CD14-positive monocyte (primary cell): ENCODE measurements around the gene HCRTR1. TPM values are rescaled to one million over a fixed set of nuclear protein-coding genes. Genes with fewer than 3 reads are reported as not detected.
A peak's percentile ranks its signal among the peaks of the same experiment; 100 is the strongest.

Experiments
- DNase-seq, 3 donors: peaks; one replicate each; pipeline ENCODE4 v3.0.0-alpha.2; 2011 to 2022
- H2AFZ ChIP-seq: 2 replicates; pipeline ENCODE4 v1.6.0; 2012; ENCODE audit warnings: mild to moderate bottlenecking, low read depth, low read length, inconsistent platforms; ENCODE audit not compliant: insufficient read depth, poor library complexity, severe bottlenecking
- H3K27ac ChIP-seq, 2 donors: 1 replicate in 1 of 2; 2 replicates in 1 of 2; pipeline ENCODE4 v1.5.1; 2012 to 2013; ENCODE audit warnings: low read length in 2 of 2, control low read depth in 1 of 2, inconsistent platforms in 1 of 2, low read depth in 1 of 2, mild to moderate bottlenecking in 1 of 2
- H3K27me3 ChIP-seq, 2 donors: one replicate each; pipeline versions ENCODE4 v1.6.0 to v1.6.1; 2011 to 2013; ENCODE audit warnings: low read length in 2 of 2; ENCODE audit not compliant: control insufficient read depth in 2 of 2, insufficient read depth in 2 of 2
- H3K36me3 ChIP-seq, 2 donors: replicated peaks in 1 of 2; 1 replicate in 1 of 2; 2 replicates in 1 of 2; pipeline versions ENCODE4 v1.5.1 to v1.6.1; 2012 to 2013; ENCODE audit warnings: low read length in 2 of 2, control low read depth in 1 of 2, inconsistent platforms in 1 of 2, mild to moderate bottlenecking in 1 of 2; ENCODE audit not compliant: insufficient read depth in 2 of 2, control insufficient read depth in 1 of 2
- H3K4me1 ChIP-seq, 2 donors: 1 replicate in 1 of 2; 2 replicates in 1 of 2; pipeline versions ENCODE4 v1.5.1 to v1.6.1; 2012 to 2013; ENCODE audit warnings: low read length in 2 of 2, control low read depth in 1 of 2, inconsistent platforms in 1 of 2, mild to moderate bottlenecking in 1 of 2, moderate library complexity in 1 of 2; ENCODE audit not compliant: insufficient read depth in 2 of 2, control insufficient read depth in 1 of 2
- H3K4me2 ChIP-seq: replicated peaks from 2 replicates; pipeline ENCODE3; 2012; ENCODE audit warnings: low read length, moderate library complexity, mild to moderate bottlenecking; ENCODE audit not compliant: poor library complexity, severe bottlenecking; ENCODE audit errors: extremely low read depth
- H3K4me3 ChIP-seq, 3 experiments: fragments of 200-600 bp in 1 of 3; sonication (generic) in 1 of 3; replicated peaks in 1 of 3; 1 replicate in 2 of 3; 2 replicates in 1 of 3; pipeline ENCODE4 v1.5.1; 2011 to 2013; ENCODE audit warnings: low read length in 3 of 3, mild to moderate bottlenecking in 3 of 3, control low read depth in 2 of 3, low read depth in 2 of 3, inconsistent platforms in 1 of 3, moderate library complexity in 1 of 3
- H3K79me2 ChIP-seq: 2 replicates; pipeline ENCODE4 v1.6.0; 2012; ENCODE audit warnings: mild to moderate bottlenecking, control low read depth, inconsistent platforms, low read length, moderate library complexity; ENCODE audit not compliant: insufficient read depth
- H3K9ac ChIP-seq: 2 replicates; pipeline ENCODE4 v1.6.0; 2017; ENCODE audit warnings: low read length, mild to moderate bottlenecking; ENCODE audit not compliant: insufficient read depth, poor library complexity, severe bottlenecking
- H3K9me3 ChIP-seq, 2 donors: replicated peaks in 1 of 2; 1 replicate in 1 of 2; 2 replicates in 1 of 2; pipeline versions ENCODE4 v1.5.1 to v1.6.1; 2012 to 2013; ENCODE audit warnings: low read length in 2 of 2, control low read depth in 1 of 2; ENCODE audit not compliant: control insufficient read depth in 1 of 2, insufficient read depth in 1 of 2
- H4K20me1 ChIP-seq: 2 replicates; pipeline ENCODE4 v1.6.0; 2012; ENCODE audit warnings: mild to moderate bottlenecking, low read length, control low read depth, moderate library complexity; ENCODE audit not compliant: insufficient read depth
- H3K27ac Mint-ChIP-seq, 7 donors: one replicate each; pipeline ENCODE4 v1.8.0; 2020; ENCODE audit warnings: mild to moderate bottlenecking in 7 of 7, mixed read lengths in 7 of 7, moderate library complexity in 6 of 7, inconsistent platforms in 2 of 7
- H3K27me3 Mint-ChIP-seq, 3 donors: one replicate each; pipeline ENCODE4 v1.8.0; 2021 to 2022; ENCODE audit warnings: low read depth in 3 of 3, mild to moderate bottlenecking in 3 of 3, mixed read lengths in 3 of 3, moderate library complexity in 3 of 3, inconsistent platforms in 1 of 3
- H3K36me3 Mint-ChIP-seq, 2 donors: one replicate each; pipeline ENCODE4 v1.8.0; 2020; ENCODE audit warnings: mixed read lengths in 2 of 2, inconsistent platforms in 1 of 2, mild to moderate bottlenecking in 1 of 2
- H3K4me1 Mint-ChIP-seq: one replicate; pipeline ENCODE4 v1.8.0; 2020; ENCODE audit warnings: mild to moderate bottlenecking, mixed read lengths
- H3K4me3 Mint-ChIP-seq, 2 donors: one replicate each; pipeline ENCODE4 v1.8.0; 2020; ENCODE audit warnings: mild to moderate bottlenecking in 2 of 2, mixed read lengths in 2 of 2, moderate library complexity in 1 of 2
- H3K9me3 Mint-ChIP-seq, 7 donors: one replicate each; pipeline ENCODE4 v1.8.0; 2020 to 2022; ENCODE audit warnings: mixed read lengths in 7 of 7, mild to moderate bottlenecking in 6 of 7, moderate library complexity in 6 of 7, inconsistent platforms in 2 of 7
- WGBS: methylation state at CpG from one replicate; pipeline ENCODE4 v1.1.5; 2013; ENCODE audit warnings: missing lambda C conversion rate; ENCODE audit not compliant: insufficient coverage; 5-methylcytosine and 5-hydroxymethylcytosine counted together
- intact Hi-C, 2 donors: fragments of 100-400 bp; cut with micrococcal nuclease; formaldehyde crosslinking; loops; one replicate each; pipeline versions ENCODE4 v1.15.0 to v1.15.1; 2023
- polyA plus RNA-seq, 3 donors: library from polyadenylated mRNA; depleted of rRNA in 1 of 3; unstranded in 2 of 3; stranded (reverse) in 1 of 3; fragments of 300-500 nt in 2 of 3; fragments of >200 nt in 1 of 3; fragmentation: Illumina TruSeq in 2 of 3; gene quantifications; 1 replicate in 2 of 3; 2 replicates in 1 of 3; pipeline ENCODE4 v1.2.3, GENCODE V29; 2012 to 2021
- TF ChIP-seq, protein P1 (sequence below): fragments of 200-600 bp; IDR thresholded peaks from one replicate; pipeline ENCODE4 v1.8.0; 2022; ENCODE audit warnings: antibody characterized with exemption, mild to moderate bottlenecking

The HCRTR1 gene
- polyA plus RNA-seq, 3 donors = not detected

DNA sequence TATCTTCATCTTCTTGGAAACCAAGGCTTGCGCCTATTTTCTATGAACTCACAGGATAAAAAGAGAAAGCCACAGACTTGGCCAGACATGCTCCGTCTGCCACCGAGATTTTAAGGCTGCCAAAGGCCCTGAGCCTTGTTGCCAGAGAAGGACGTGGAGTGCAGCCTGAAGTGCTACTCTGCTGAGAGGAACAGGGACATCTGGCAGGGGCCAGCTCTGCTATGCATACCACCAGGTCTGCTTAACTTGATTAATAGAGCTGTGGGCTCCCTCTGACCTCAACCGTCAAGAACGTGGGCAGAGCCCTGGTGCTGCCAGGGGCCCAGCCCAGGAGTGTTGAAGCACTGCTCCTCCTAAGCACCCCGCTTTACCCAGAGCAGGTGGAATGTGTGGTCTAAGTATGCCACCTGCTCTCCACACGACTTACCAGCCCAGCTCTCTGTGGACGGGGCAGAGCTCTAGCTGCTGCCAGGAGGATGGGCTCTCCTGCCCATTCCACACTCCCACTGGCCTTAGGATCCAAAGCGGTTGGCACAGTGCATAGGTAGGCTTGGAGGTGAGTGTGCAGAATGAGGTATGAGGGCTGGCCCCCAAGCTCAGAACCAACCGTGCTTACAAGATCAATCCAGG is 10.6 kb downstream of the HCRTR1 start:
- no peak overlapping the region for H3K4me3 ChIP-seq
- H3K36me3 ChIP-seq = peaks cover 56 to 68% of the 10 kb centered on the region in 2 donors
- no peaks in the 10 kb centered on the region for H3K79me2 ChIP-seq
- peaks cover 73 to 74% of the 10 kb centered on the region in 2 donors for H3K36me3 Mint-ChIP-seq
- no peaks in the 10 kb centered on the region for H4K20me1 ChIP-seq
- H3K27me3 Mint-ChIP-seq = peaks cover 0 to 2% (median 0%) of the 10 kb centered on the region in 3 donors
- H3K4me1 Mint-ChIP-seq = peaks cover 16% of the 10 kb centered on the region
- H3K9ac ChIP-seq = no peak overlapping the region
- DNase-seq = no peak
- H3K9me3 ChIP-seq = no peaks in the 10 kb centered on the region
- no peaks in the 10 kb centered on the region for H3K27me3 ChIP-seq
- 84% methylated on average over 7 of the region's 11 CpGs for WGBS
- intact Hi-C loops = no loop called here
- peaks cover 9 to 14% of the 10 kb centered on the region in 2 donors for H3K4me1 ChIP-seq
- H3K9me3 Mint-ChIP-seq = peaks cover 0 to 2% (median 0%) of the 10 kb centered on the region in 7 donors
- H2AFZ ChIP-seq = no peak overlapping the region
- no peak overlapping the region for H3K4me2 ChIP-seq
- TF ChIP-seq, protein P1, sequence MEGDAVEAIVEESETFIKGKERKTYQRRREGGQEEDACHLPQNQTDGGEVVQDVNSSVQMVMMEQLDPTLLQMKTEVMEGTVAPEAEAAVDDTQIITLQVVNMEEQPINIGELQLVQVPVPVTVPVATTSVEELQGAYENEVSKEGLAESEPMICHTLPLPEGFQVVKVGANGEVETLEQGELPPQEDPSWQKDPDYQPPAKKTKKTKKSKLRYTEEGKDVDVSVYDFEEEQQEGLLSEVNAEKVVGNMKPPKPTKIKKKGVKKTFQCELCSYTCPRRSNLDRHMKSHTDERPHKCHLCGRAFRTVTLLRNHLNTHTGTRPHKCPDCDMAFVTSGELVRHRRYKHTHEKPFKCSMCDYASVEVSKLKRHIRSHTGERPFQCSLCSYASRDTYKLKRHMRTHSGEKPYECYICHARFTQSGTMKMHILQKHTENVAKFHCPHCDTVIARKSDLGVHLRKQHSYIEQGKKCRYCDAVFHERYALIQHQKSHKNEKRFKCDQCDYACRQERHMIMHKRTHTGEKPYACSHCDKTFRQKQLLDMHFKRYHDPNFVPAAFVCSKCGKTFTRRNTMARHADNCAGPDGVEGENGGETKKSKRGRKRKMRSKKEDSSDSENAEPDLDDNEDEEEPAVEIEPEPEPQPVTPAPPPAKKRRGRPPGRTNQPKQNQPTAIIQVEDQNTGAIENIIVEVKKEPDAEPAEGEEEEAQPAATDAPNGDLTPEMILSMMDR = no peak
- H3K4me3 Mint-ChIP-seq = no peak overlapping the region
- no peak overlapping the region for H3K27ac ChIP-seq
- peak overlapping the region in 1 of 7 donors; percentile 72 for H3K27ac Mint-ChIP-seq

DNA sequence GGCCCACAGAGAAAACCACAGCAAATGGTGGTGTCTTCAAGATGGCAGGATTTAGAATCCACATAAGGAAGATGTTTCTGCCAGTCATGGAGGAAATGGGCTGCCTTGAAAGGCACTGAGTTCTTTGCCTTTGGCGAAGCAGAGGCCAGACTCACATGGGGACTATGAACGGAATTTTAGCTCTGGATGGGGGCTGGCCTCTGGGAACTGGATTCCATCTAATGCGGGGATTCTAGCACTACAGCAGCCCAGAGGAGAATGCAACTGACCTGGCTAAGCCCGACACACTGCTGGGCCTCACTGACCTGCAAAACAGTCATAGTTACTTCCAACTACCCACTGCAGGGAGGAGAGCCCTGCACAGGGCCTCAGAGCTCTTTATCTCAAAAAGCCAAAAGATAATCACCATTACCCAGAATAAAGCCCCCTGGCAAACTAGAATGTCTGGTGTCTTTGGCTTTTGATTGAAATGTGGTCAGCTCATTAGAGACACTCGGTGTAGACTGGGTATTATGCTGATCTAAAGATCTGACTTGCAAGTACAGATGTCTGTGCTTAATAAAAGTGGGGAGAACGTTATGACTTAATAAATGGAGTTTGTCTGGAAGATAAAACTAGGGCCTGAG is 11.6 kb downstream of the HCRTR1 start:
- Histone ChIP-seq H3K9ac (no peak overlapping the region), H3K4me2 (no peak overlapping the region), H4K20me1 (no peaks in the 10 kb centered on the region), H3K79me2 (no peaks in the 10 kb centered on the region), H3K36me3 (peaks cover 61 to 77% of the 10 kb centered on the region in 2 donors), H2AFZ (no peak overlapping the region), H3K4me3 (no peak overlapping the region), H3K9me3 (no peaks in the 10 kb centered on the region), H3K27ac (no peak overlapping the region), H3K27me3 (no peaks in the 10 kb centered on the region), H3K4me1 (peaks cover 2 to 7% of the 10 kb centered on the region in 2 donors)
- H3K27ac Mint-ChIP-seq = no peak overlapping the region
- H3K9me3 Mint-ChIP-seq = peaks cover 0 to 2% (median 0%) of the 10 kb centered on the region in 7 donors
- 100% methylated on average over 5 of the region's 6 CpGs for WGBS
- H3K4me3 Mint-ChIP-seq = no peak overlapping the region
- H3K4me1 Mint-ChIP-seq = peaks cover 12% of the 10 kb centered on the region
- H3K27me3 Mint-ChIP-seq = peaks cover 0 to 2% (median 0%) of the 10 kb centered on the region in 3 donors
- intact Hi-C loops = no loop called here
- DNase-seq = no peak
- peaks cover 79% of the 10 kb centered on the region in 2 donors for H3K36me3 Mint-ChIP-seq
- TF ChIP-seq, protein P1 = no peak
